Mesothelial cell of epicardium (in vitro differentiated cells): ENCODE results near the gene MSL2. TPM values are rescaled to one million over a fixed set of nuclear protein-coding genes. Genes with fewer than 3 reads are reported as not detected.
A peak's percentile ranks its signal among the peaks of the same experiment; 100 is the strongest.

Experiments used
- DNase-seq, 2 experiments: peaks; one replicate each; pipeline ENCODE4 v3.0.0; 2021; ENCODE audit warnings: low spot score in 2 of 2; ENCODE audit not compliant: unreplicated experiment in 2 of 2
- H3K27ac Mint-ChIP-seq: 2 replicates; pipeline ENCODE4 v1.8.0; 2021; ENCODE audit warnings: mixed read lengths
- H3K27me3 Mint-ChIP-seq: 2 replicates; pipeline ENCODE4 v1.8.0; 2021; ENCODE audit warnings: low read depth, mixed read lengths
- H3K36me3 Mint-ChIP-seq: 2 replicates; pipeline ENCODE4 v1.8.0; 2021; ENCODE audit warnings: mixed read lengths
- H3K4me1 Mint-ChIP-seq: 2 replicates; pipeline ENCODE4 v1.8.0; 2021; ENCODE audit warnings: mixed read lengths
- H3K4me3 Mint-ChIP-seq: 2 replicates; pipeline ENCODE4 v1.8.0; 2021; ENCODE audit warnings: mild to moderate bottlenecking, moderate library complexity, mixed read lengths
- H3K9me3 Mint-ChIP-seq: 2 replicates; pipeline ENCODE4 v1.8.0; 2021; ENCODE audit warnings: mixed read lengths
- CTCF ChIP-seq: fragments of 200-600 bp; sonication (generic); IDR thresholded peaks from one replicate; pipeline ENCODE4 v1.5.0; 2021; ENCODE audit warnings: antibody characterized with exemption; ENCODE audit not compliant: unreplicated experiment
- total RNA-seq: library from RNA; stranded (reverse); gene quantifications from 3 replicates; pipeline ENCODE4 v1.2.1, GENCODE V29; 2021

MSL2 gene
- 43.2 to 44.5 TPM (median 43.5 TPM) in 3 replicates for total RNA-seq

GRCh38 chr3:136196064-136196400, at the start of gene MSL2:
Gene MSL2 (minus strand): TSS chr3:136196335. CDS start chr3:136195113, 1,222 bp downstream.
- H3K4me1 Mint-ChIP-seq: peaks cover 44% of the 10 kb centered on the region
- DNase-seq: no peak
- H3K4me3 Mint-ChIP-seq: peak within 1 kb of the TSS; percentile 93
- H3K36me3 Mint-ChIP-seq: peaks cover 3% of the 10 kb centered on the region
- TF ChIP-seq CTCF: no peak
- peak within 1 kb of the TSS; percentile 99 for H3K27ac Mint-ChIP-seq
- peaks cover 2% of the 10 kb centered on the region for H3K27me3 Mint-ChIP-seq
- H3K9me3 Mint-ChIP-seq: peaks cover 6% of the 10 kb centered on the region

GRCh38 chr3:136245691-136246090, 49.6 kb upstream of the MSL2 start:
- H3K27me3 Mint-ChIP-seq: no peaks in the 10 kb centered on the region
- H3K9me3 Mint-ChIP-seq: no peaks in the 10 kb centered on the region
- TF ChIP-seq CTCF: no peak
- no peak overlapping the region for H3K27ac Mint-ChIP-seq
- H3K4me1 Mint-ChIP-seq: peaks cover under 1% of the 10 kb centered on the region
- no peak for DNase-seq
- H3K4me3 Mint-ChIP-seq: no peak overlapping the region
- H3K36me3 Mint-ChIP-seq: no peaks in the 10 kb centered on the region

GRCh38 chr3:136239094-136239493, 43.0 kb upstream of the MSL2 start:
- H3K4me3 Mint-ChIP-seq: no peak overlapping the region
- no peak for TF ChIP-seq CTCF
- H3K9me3 Mint-ChIP-seq: no peaks in the 10 kb centered on the region
- peaks cover 5% of the 10 kb centered on the region for H3K4me1 Mint-ChIP-seq
- H3K27ac Mint-ChIP-seq: no peak overlapping the region
- no peak for DNase-seq
- H3K27me3 Mint-ChIP-seq: no peaks in the 10 kb centered on the region
- H3K36me3 Mint-ChIP-seq: no peaks in the 10 kb centered on the region

- no peaks in the 10 kb centered on the region for H3K36me3 Mint-ChIP-seq
- no peak overlapping the region for H3K27ac Mint-ChIP-seq
Observed at GRCh38 chr3:136237961-136238649, 42.0 kb upstream of the MSL2 start.

GRCh38 chr3:136237103-136237502, 41.0 kb upstream of the MSL2 start:
- no peaks in the 10 kb centered on the region for H3K9me3 Mint-ChIP-seq

More at GRCh38 chr3:136237961-136238649, 42.0 kb upstream of the MSL2 start:
- Mint-ChIP-seq H3K9me3 (no peaks in the 10 kb centered on the region), H3K4me3 (no peak overlapping the region), H3K27me3 (no peaks in the 10 kb centered on the region), H3K4me1 (peaks cover 5% of the 10 kb centered on the region)
- no peak for DNase-seq
- no peak for TF ChIP-seq CTCF

More at GRCh38 chr3:136237103-136237502, 41.0 kb upstream of the MSL2 start:
- Mint-ChIP-seq H3K4me1 (peaks cover 5% of the 10 kb centered on the region), H3K27me3 (no peaks in the 10 kb centered on the region), H3K36me3 (no peaks in the 10 kb centered on the region), H3K4me3 (no peak overlapping the region), H3K27ac (no peak overlapping the region)
- TF ChIP-seq CTCF: no peak
- DNase-seq: no peak
